ENCODE results near the gene ZSWIM2.
"Not testable (repeated sequence)": the region's sequence is repeated elsewhere in the genome, so short reads cannot be mapped to it uniquely, and the experiment has no call there.

Gene ZSWIM2

DNA sequence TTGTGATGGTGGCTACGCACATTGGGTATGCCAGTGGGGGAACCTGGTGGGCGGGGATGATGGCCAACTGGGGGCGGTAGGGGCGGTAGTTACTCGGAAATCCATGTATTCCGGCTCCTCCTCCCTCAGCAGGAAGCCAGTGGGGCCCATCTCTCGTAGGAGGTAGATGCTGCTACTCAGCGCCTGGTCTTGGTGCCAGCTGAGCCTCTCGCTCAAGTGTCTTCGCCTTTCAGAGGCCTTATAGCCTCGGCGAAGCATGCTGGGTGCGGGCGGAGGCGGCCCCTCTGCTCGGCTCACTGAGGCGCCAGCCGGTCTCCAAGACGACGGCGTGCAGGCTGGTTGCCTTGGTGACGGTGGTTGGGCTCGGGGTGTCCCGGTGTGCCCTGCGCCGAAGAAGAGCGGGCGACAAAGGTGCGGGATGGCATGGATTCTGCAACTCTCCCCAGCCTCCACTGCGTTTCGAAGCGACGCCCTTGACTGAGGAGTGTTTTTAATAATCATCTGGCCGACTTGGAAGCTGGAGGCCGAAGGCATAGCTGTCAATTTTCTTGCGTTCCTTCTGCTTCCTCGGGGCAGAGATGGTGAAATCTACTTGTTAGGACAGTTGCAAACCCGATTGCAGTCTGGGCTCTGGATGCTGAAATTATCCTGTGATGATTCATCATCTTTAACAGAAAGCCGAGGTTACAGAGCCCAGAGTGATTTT lies at the start of gene ZSWIM2:
Gene ZSWIM2 (minus strand): TSS at position 298 of the 706 bp plus-strand sequence. CDS start 40 bp downstream, at position 258.
- no peak for DNase-seq (ENCODE audit: low read depth)

GRCh38 chr2:186896220-186896619 lies 47.2 kb upstream of the ZSWIM2 start:
- not testable (repeated sequence) for DNase-seq (ENCODE audit: low read depth)

GRCh38 chr2:186895451-186895850 lies 46.5 kb upstream of the ZSWIM2 start:
- DNase-seq (ENCODE audit: low read depth), result no peak

DNA sequence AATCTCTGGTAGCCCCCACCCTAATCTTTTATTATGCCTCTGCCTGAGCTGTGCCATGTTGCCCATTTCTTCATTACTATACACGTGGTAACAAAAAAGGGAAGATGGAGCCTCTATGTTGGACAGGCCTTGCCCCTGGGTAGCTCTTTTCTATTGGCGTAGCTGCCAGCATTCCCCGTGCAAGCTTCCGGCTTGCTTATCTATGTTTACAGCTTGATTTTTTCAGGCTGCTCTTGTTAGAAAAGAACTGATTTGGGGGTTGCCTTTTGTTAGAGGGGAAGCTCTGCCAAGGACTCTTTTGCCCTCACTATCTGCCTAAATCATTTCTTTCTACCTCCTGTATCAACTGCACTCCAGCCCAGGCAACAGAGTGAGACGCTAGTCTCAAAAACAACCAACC lies 45.5 kb upstream of the ZSWIM2 start:
- DNase-seq (ENCODE audit: low read depth), result no peak

DNA sequence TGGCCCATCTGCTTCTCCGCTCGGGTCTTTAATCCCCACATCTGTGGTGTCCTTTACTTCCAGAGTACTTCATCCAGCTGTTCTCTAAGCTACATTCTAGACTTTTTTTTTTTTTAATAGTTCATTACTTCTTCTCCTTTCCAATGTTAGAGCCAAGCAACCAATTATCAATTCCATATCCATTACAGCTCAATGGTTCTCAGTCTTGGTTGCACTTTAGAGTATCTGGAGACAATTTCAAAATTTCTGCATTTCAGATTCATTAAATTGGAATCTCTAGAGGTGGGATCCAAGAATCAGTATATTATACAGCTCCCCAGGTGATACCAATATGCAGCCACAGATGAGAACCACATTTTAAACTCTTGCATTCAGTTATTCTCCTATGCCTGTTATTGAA lies 43.9 kb upstream of the ZSWIM2 start:
- DNase-seq (ENCODE audit: low read depth), result no peak

GRCh38 chr2:186891185-186891621 lies 42.2 kb upstream of the ZSWIM2 start:
- no peak for DNase-seq (ENCODE audit: low read depth)

DNA sequence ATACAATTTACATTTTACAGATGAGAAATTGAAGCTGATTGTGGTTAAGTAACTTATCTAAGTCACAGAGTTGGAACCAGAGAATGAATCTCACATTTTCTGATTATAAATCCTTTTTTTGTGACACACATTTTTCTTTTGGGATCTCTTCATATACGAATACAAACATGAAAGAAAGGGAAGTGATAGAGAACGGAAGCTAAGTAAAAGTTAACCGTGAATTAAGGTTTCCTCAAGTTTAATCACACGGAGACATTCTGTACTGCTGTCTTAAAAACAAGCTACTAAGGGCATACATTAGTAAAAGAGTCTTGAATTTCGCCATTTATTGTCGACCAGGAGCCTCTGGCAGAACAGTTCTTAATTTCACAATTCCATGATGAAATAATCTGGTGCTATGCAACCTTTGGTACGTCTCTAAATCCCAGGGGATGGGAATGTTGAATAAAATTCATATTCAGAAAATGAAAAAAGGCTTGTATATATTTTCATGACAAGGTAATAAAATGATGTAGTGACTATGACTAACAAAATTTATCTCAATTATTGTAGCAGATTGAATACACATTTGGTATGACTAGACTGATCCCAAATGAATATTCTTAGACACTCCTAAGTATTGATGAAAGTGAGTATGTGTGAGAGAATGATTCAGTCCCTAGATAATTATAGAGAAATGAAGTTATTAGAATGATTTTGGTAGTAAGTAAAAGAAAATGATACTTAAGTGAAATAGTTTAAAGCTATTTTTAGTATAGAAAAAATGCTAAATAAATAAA lies 40.3 kb upstream of the ZSWIM2 start:
- no peak for DNase-seq (ENCODE audit: low read depth)

DNA sequence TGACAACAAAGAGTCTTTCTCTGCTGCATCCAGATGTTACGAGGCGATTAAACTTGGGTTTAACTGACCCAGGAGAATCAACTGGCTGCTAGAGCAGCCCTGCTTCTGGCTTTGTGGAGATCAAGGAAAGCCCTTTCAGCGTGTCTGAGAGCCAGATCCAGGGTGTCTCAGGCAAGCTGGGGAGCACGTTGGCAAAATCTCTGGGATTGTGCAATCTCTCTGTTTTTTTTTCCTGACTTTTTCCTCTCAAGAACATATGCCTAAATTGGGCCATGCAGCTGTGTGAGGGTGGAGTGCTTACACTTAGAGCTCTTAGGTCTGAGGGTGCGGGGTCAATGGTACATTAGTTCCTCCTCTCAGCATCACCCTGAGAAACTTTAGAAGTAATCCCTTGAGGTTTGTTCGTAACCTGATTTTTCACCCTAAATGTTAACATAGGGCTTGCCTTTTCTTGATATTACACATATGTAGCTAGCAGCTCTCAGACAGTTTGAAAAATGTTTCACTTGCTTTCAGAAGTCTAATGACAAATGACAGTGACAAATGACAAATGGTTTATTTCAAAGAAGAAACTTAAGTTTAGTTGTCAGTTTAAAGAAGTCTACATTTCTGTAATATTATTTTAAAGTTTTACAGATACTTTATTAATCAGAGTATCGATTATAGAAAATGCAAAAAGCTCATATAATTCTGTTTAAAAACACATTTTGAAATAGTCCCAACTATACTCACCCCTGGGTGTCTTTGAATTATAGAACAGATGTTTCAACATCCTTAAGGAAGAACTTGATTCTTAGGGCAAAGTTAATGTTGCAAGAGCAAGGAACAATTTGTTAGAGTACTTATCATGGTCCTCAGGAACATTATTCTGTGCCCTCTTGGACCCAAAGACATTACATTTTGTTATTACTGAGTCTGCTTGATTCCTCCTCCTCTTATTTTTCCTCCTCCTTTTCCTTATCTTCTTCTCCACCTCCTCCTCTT lies 38.4 kb upstream of the ZSWIM2 start:
- no peak for DNase-seq (ENCODE audit: low read depth)

- no peak for DNase-seq (ENCODE audit: low read depth)
Measured at GRCh38 chr2:186884587-186884986, 35.6 kb upstream of the ZSWIM2 start.

DNA sequence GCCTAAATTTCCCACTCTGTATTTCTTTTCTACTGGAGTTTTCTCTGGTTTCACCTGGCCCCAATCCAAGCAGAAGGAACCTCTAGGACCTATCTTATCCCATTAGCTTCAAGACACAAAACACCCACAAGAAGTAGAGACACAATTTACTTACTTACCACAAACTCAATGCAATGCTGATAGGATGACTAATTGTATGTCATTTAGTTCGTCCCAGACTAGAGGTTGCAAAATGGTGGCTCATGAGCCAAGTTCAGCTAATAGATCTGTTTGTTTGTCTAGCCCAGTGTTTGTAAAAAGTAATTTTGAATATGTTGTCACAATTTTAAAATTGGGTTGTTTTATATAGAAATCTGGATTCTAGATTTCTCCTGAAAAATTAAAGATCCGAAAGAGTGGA lies 34.7 kb upstream of the ZSWIM2 start:
- DNase-seq (ENCODE audit: low read depth), result no peak

- no peak for DNase-seq (ENCODE audit: low read depth)
Measured at GRCh38 chr2:186882511-186883071, 33.6 kb upstream of the ZSWIM2 start.

GRCh38 chr2:186881660-186882059 lies 32.7 kb upstream of the ZSWIM2 start:
- no peak for DNase-seq (ENCODE audit: low read depth)

GRCh38 chr2:186879312-186879711 lies 30.3 kb upstream of the ZSWIM2 start:
- DNase-seq (ENCODE audit: low read depth), result no peak

- no peak for DNase-seq (ENCODE audit: low read depth)
Measured at GRCh38 chr2:186874713-186875112, 25.7 kb upstream of the ZSWIM2 start.

DNA sequence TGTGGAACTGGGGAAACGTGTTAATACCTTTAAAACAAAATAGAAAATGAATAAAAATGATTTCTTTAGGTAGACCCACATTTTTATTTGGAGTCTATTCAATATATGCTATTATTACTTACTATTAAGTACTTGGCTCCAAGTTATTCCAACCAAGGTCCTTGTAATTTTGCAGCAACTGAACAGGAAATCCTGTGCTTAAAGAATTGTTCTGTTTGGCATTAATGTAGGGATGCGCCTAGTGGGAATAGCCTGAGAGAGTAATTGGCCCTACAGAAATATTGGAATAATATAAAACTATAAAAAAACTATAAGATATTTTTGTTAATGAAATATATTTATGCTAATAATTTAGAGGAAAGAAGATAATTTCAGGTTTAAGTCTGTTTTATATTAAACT lies 22.9 kb upstream of the ZSWIM2 start:
- no peak for DNase-seq (ENCODE audit: low read depth)

- no peak for DNase-seq (ENCODE audit: low read depth)
Measured at GRCh38 chr2:186868344-186868743, 19.4 kb upstream of the ZSWIM2 start.

- no peak for DNase-seq (ENCODE audit: low read depth)
Measured at GRCh38 chr2:186862869-186863709, 14.1 kb upstream of the ZSWIM2 start.

DNA sequence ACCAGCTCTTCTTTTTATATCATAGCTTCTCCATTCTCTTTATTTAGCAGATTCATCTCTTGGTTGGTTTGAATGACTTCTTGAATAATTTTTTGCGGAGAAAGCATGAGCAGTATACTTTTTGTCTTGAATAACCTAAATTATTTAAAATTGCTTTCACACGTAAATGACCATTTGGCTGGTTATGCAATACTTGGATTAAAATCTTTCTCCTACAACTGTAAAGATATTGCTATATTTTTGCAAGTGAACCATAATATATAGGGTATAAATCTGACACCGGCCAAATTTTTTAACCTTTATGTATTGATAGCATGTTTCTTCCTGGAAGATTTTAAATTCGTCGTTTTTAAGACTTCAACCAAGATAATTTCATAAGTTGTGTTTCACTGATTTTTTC lies 6.2 kb upstream of the ZSWIM2 start:
- DNase-seq (ENCODE audit: low read depth), result no peak

- DNase-seq (ENCODE audit: low read depth), result no peak
Measured at GRCh38 chr2:186853951-186854350, 5.0 kb upstream of the ZSWIM2 start.

DNA sequence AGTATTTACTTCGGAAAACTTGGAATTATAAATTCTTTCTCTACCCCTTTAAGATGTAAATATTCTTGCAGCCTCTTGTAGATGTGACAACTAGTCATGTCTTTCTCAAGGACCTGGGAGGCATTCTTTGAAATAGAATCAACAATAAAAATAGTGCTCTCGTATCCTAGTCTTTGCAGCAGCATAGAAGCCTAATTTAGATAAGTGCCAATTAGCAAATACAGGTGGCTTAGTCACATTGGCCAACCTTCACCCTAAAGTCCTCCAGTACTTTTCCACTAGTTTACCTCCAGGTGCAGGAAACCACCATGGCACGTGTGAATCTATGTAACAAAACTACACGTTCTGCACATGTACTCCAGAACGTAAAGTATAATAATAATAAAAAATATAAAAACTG lies 3.5 kb upstream of the ZSWIM2 start:
- DNase-seq (ENCODE audit: low read depth), result no peak

GRCh38 chr2:186842373-186842772 lies 6.6 kb downstream of the ZSWIM2 start:
- DNase-seq (ENCODE audit: low read depth), result no peak

All from stimulated activated CD8-positive, alpha-beta memory T cell treated with anti-CD3 and anti-CD28 coated beads, Interleukin-7, amount 100 ng/mL, for 24 hours (primary cell).